ENCODE measurements around the gene SLCO3A1. TPM values are rescaled to one million over a fixed set of nuclear protein-coding genes. Genes with fewer than 3 reads are reported as not detected.
"Not testable (repeated sequence)": the region's sequence is repeated elsewhere in the genome, so short reads cannot be mapped to it uniquely, and the experiment has no call there.

SLCO3A1 gene
- total and polyA plus RNA-seq, 2 of the 8 experiments (the other 6 are each of a cell fraction or from before 2014, with no cell fraction given) = 15.1 to 20.4 TPM

- TF ChIP-seq RAD21 (IDR thresholded peaks at IDR 0.05 in 1 of 2, conservative IDR thresholded peaks at IDR 0.05 in 1 of 2; ENCODE audit: low read depth in 2 of 2, low read length in 2 of 2) (no peak), HDAC6 (IDR thresholded peaks at IDR 0.05; ENCODE audit: low read depth, low read length) (no peak), SIRT6 (IDR thresholded peaks at IDR 0.05; ENCODE audit: low read length) (no peak), ATF2 (IDR thresholded peaks at IDR 0.05; ENCODE audit: low read length) (no peak), JUND (IDR thresholded peaks at IDR 0.05; ENCODE audit: low read length) (no peak), JUN (IDR thresholded peaks at IDR 0.05; ENCODE audit: low read depth, low read length) (no peak)
Measured at GRCh38 chr15:92069308-92070250, 216.1 kb downstream of the SLCO3A1 start (continued).

- H2BK120ac ChIP-seq (replicated peaks; ENCODE audit: low read depth, low read length); H4K91ac ChIP-seq (replicated peaks; ENCODE audit: insufficient read length, low read length); H2BK12ac ChIP-seq (ENCODE audit: low read depth, low read length); H3K4me1 ChIP-seq (replicated peaks in 1 of 4; ENCODE audit: control insufficient read depth in 3 of 4, insufficient read depth in 4 of 4, low read length in 3 of 4); H4K20me1 ChIP-seq (replicated peaks in 1 of 2; ENCODE audit: control insufficient read depth in 1 of 2, insufficient read depth in 2 of 2, low read length in 2 of 2); H3K23me2 ChIP-seq (ENCODE audit: low read depth, low read length); H2BK20ac ChIP-seq (ENCODE audit: low read length); H2AFZ ChIP-seq (ENCODE audit: low read length); POLR2A ChIA-PET (ENCODE audit: partially characterized antibody); H3K27me3 ChIP-seq (replicated peaks in 1 of 4; ENCODE audit: control insufficient read depth in 3 of 4, extremely low read depth in 1 of 4, insufficient read depth in 3 of 4, low read length in 3 of 4); DNase-seq (ENCODE audit: low read depth in 1 of 2, low spot score in 2 of 2); FAIRE-seq; H3K9me3 ChIP-seq (ENCODE audit: insufficient read depth in 2 of 2, low read depth in 1 of 2, low read length in 1 of 2); H3K27ac ChIP-seq (ENCODE audit: low read depth, low read length); H2BK15ac ChIP-seq (ENCODE audit: low read length); H3K23ac ChIP-seq (ENCODE audit: insufficient read length); H3K4ac ChIP-seq (replicated peaks; ENCODE audit: insufficient read length, low read depth, low read length); H3K79me2 ChIP-seq (ENCODE audit: control insufficient read depth in 1 of 2, insufficient read depth in 2 of 2, low read length in 2 of 2); H3K9ac ChIP-seq (replicated peaks in 1 of 4; ENCODE audit: extremely low read depth in 1 of 4, low read depth in 3 of 4, low read length in 3 of 4); H4K5ac ChIP-seq (ENCODE audit: insufficient read length, low read depth, low read length); H3K4me2 ChIP-seq (ENCODE audit: insufficient read depth in 1 of 2, low read depth in 2 of 2, low read length in 2 of 2); H2AK5ac ChIP-seq (ENCODE audit: low read depth, low read length); H4K8ac ChIP-seq (ENCODE audit: extremely low read depth, insufficient read depth, low read length); H3K79me1 ChIP-seq (ENCODE audit: low read depth, low read length); H3K56ac ChIP-seq (replicated peaks; ENCODE audit: insufficient read length, low read depth, low read length); H2BK5ac ChIP-seq (ENCODE audit: low read depth, low read length); H3K18ac ChIP-seq (ENCODE audit: extremely low read depth, low read length); H3K36me3 ChIP-seq (ENCODE audit: control insufficient read depth in 2 of 4, insufficient read depth in 4 of 4, low read length in 3 of 4); H3K14ac ChIP-seq (ENCODE audit: insufficient read length); H3K4me3 ChIP-seq (ENCODE audit: extremely low read depth in 1 of 4, insufficient read depth in 2 of 4, low read depth in 3 of 4, low read length in 4 of 4): not testable (repeated sequence)
- CTCF ChIA-PET (ENCODE audit: partially characterized antibody) = interaction anchor here (1.2 to 3.9 kb wide), 4 partner anchors 8 to 330 kb away, joined by 3 to 40 read pairs (median 4); no protein-coding TSS in a partner anchor
- 95% methylated on average over 8 of the region's 8 CpGs; no CpG with 5 or more reads in 1 of the 2 experiments for WGBS, 2 experiments (ENCODE audit: extremely low coverage in 1 of 2, insufficient coverage in 1 of 2, insufficient read length in 1 of 2, insufficient replicate concordance in 2 of 2, low coverage in 1 of 2, low lambda C conversion rate in 2 of 2, missing lambda C conversion rate in 1 of 2)
Measured at GRCh38 chr15:92070251-92070650, 216.7 kb downstream of the SLCO3A1 start.
